ENCODE results near the gene MYL12B.

The MYL12B gene

DNA sequence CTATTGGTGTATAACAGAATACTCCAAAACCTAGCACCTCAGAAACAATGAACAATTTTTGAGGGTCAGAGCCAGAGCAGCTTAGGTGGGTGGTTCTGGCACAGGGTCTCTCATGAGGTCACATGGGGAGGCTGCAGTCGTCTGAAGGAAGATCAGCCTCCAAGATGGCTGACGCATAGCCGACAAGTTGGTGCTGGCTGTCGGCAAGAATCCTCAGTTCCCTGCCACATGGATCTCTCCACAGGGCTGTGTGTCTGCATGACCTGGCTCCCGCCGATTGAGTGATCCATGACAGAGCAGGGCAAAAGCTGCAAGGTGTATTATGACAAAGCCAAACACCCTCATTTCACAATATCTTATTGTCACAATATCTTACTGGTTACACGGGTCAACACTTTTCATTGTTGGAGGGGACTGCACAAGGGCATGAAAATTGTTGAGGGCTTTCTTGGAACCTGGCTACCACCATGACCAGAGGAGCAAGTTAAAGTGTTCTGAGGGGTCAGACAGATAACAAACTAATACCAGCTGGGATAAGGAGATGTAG lies 4.2 kb downstream of the MYL12B start:
- Histone ChIP-seq H3K36me3 (replicated peaks; ENCODE audit: insufficient read depth, low read length) (no peaks in the 10 kb centered on the region), H3K27me3 (replicated peaks; ENCODE audit: insufficient read depth, low read length) (no peaks in the 10 kb centered on the region), H3F3A (ENCODE audit: insufficient read depth, low read length) (peaks cover 2% of the 10 kb centered on the region), H3K4me1 (ENCODE audit: low read length) (peaks cover 12% of the 10 kb centered on the region; the same call in 1 of the 2 replicates), H3K4me2 (ENCODE audit: low read depth, low read length) (no peak overlapping the region), H3K9ac (ENCODE audit: low read length) (no peak overlapping the region), H3K9me3 (replicated peaks; ENCODE audit: insufficient read depth, low read length) (no peaks in the 10 kb centered on the region), H3K9me2 (replicated peaks; ENCODE audit: insufficient read depth, low read length) (no peaks in the 10 kb centered on the region), H3K79me2 (ENCODE audit: low read length) (peaks cover 89% of the 10 kb centered on the region), H2AFZ (ENCODE audit: low read length) (no peak overlapping the region), H4K20me1 (ENCODE audit: insufficient read depth, low read length) (peaks cover 5% of the 10 kb centered on the region; the same call in 1 of the 2 replicates), H3K4me3 (ENCODE audit: low read length) (no peak overlapping the region), H3K27ac (ENCODE audit: low read length) (no peak overlapping the region)
- no peak for DNase-seq
- TF ChIP-seq EZH2phosphoT487 (IDR thresholded peaks at IDR 0.05; ENCODE audit: low read length), result no peak
- TF ChIP-seq, protein P1, sequence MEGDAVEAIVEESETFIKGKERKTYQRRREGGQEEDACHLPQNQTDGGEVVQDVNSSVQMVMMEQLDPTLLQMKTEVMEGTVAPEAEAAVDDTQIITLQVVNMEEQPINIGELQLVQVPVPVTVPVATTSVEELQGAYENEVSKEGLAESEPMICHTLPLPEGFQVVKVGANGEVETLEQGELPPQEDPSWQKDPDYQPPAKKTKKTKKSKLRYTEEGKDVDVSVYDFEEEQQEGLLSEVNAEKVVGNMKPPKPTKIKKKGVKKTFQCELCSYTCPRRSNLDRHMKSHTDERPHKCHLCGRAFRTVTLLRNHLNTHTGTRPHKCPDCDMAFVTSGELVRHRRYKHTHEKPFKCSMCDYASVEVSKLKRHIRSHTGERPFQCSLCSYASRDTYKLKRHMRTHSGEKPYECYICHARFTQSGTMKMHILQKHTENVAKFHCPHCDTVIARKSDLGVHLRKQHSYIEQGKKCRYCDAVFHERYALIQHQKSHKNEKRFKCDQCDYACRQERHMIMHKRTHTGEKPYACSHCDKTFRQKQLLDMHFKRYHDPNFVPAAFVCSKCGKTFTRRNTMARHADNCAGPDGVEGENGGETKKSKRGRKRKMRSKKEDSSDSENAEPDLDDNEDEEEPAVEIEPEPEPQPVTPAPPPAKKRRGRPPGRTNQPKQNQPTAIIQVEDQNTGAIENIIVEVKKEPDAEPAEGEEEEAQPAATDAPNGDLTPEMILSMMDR (IDR thresholded peaks at IDR 0.05; ENCODE audit: low read length), result no peak
- no peak for TF ChIP-seq EZH2 (optimal IDR thresholded peaks at IDR 0.05; ENCODE audit: low read depth, low read length)

DNA sequence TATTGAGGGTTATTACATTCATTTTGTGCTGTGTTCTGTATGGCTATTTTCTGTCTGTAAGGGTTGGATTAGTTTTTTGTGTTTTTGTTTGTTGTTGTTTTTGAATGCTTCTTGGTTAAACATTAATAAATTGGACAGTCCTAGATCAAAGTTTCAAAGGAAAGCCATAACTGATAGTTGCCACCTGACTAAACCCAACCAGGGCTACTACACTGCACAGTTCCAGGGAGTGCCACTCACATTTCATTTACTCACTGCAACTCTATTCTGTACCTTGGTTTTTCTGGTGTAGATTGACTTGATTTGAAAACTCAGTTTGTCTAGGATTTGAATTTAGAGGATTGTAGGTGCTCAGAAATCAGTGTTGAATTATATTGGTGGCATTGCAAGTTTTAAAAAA lies 6.4 kb downstream of the MYL12B start:
- Histone ChIP-seq H3K27ac (ENCODE audit: low read length) (no peak overlapping the region), H2AFZ (ENCODE audit: low read length) (no peak overlapping the region), H3K4me3 (ENCODE audit: low read length) (no peak overlapping the region), H3K79me2 (ENCODE audit: low read length) (peaks cover 84% of the 10 kb centered on the region), H3K9me2 (replicated peaks; ENCODE audit: insufficient read depth, low read length) (no peaks in the 10 kb centered on the region), H3K36me3 (replicated peaks; ENCODE audit: insufficient read depth, low read length) (no peaks in the 10 kb centered on the region), H4K20me1 (ENCODE audit: insufficient read depth, low read length) (peaks cover 5% of the 10 kb centered on the region; the same call in 1 of the 2 replicates), H3K9me3 (replicated peaks; ENCODE audit: insufficient read depth, low read length) (no peaks in the 10 kb centered on the region), H3K4me2 (ENCODE audit: low read depth, low read length) (no peak overlapping the region), H3K9ac (ENCODE audit: low read length) (no peak overlapping the region), H3K4me1 (ENCODE audit: low read length) (0 out of 2 replicates have a peak, but pooled peaks cover 6% of the 10 kb centered on the region), H3K27me3 (replicated peaks; ENCODE audit: insufficient read depth, low read length) (no peaks in the 10 kb centered on the region), H3F3A (ENCODE audit: insufficient read depth, low read length) (no peaks in the 10 kb centered on the region)
- no peak for DNase-seq
- TF ChIP-seq, protein P1 (IDR thresholded peaks at IDR 0.05; ENCODE audit: low read length), result no peak
- no peak for TF ChIP-seq EZH2phosphoT487 (IDR thresholded peaks at IDR 0.05; ENCODE audit: low read length)
- no peak for TF ChIP-seq EZH2 (optimal IDR thresholded peaks at IDR 0.05; ENCODE audit: low read depth, low read length)

DNA sequence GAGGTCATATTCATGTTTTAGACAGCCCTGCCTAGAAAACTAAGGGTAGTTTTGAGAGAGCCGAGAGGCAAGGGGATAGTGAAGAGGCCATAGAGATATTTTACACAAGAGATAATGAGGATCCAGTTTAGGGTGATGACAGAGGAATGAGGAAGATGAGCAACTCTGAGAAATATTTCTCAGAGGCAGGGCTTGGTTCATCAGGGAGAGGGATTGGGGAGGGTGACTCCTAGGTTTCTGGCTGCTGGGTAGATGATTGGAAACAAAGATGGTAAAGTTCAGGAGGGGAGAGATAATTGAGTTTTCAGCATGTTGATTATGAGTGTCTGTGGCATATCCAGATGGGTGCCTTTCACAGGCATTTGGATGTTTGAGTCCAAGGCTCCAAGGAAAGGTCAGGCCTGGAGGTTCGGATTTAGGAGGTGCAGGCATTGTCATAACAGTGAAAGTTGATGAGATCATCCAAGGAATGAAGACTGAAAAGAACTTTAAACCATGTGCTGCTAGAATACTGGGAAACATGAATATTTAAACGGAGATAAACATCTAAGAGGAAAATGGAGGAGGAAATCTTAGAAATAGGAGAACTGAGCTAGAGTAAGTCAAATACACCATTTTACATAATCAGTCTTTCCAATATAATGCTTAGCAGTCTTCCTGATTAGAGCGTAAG lies 7.4 kb downstream of the MYL12B start:
- Histone ChIP-seq H3K9me3 (replicated peaks; ENCODE audit: insufficient read depth, low read length) (no peaks in the 10 kb centered on the region), H3K9me2 (replicated peaks; ENCODE audit: insufficient read depth, low read length) (no peaks in the 10 kb centered on the region), H2AFZ (ENCODE audit: low read length) (no peak overlapping the region), H3K79me2 (ENCODE audit: low read length) (peaks cover 73% of the 10 kb centered on the region), H3K27me3 (replicated peaks; ENCODE audit: insufficient read depth, low read length) (no peaks in the 10 kb centered on the region), H4K20me1 (ENCODE audit: insufficient read depth, low read length) (peaks cover 3% of the 10 kb centered on the region; the same call in 1 of the 2 replicates), H3K4me1 (ENCODE audit: low read length) (no peaks in the 10 kb centered on the region), H3K9ac (ENCODE audit: low read length) (no peak overlapping the region), H3K4me2 (ENCODE audit: low read depth, low read length) (no peak overlapping the region), H3K4me3 (ENCODE audit: low read length) (no peak overlapping the region), H3F3A (ENCODE audit: insufficient read depth, low read length) (no peaks in the 10 kb centered on the region), H3K36me3 (replicated peaks; ENCODE audit: insufficient read depth, low read length) (no peaks in the 10 kb centered on the region), H3K27ac (ENCODE audit: low read length) (no peak overlapping the region)
- TF ChIP-seq, protein P1 (IDR thresholded peaks at IDR 0.05; ENCODE audit: low read length), result no peak
- TF ChIP-seq EZH2phosphoT487 (IDR thresholded peaks at IDR 0.05; ENCODE audit: low read length) (no peak), EZH2 (optimal IDR thresholded peaks at IDR 0.05; ENCODE audit: low read depth, low read length) (no peak)
- DNase-seq, result no peak

All from MM.1S (cell line).